ENCODE data around the gene PERCC1. TPM values are rescaled to one million over a fixed set of nuclear protein-coding genes. Genes with fewer than 3 reads are reported as not detected.
A peak's percentile ranks its signal among the peaks of the same experiment; 100 is the strongest.

The PERCC1 gene
- total and polyA plus RNA-seq, 9 of the 15 experiments (the other 6 are each of a cell fraction or from before 2014, with no cell fraction given) = not detected

DNA sequence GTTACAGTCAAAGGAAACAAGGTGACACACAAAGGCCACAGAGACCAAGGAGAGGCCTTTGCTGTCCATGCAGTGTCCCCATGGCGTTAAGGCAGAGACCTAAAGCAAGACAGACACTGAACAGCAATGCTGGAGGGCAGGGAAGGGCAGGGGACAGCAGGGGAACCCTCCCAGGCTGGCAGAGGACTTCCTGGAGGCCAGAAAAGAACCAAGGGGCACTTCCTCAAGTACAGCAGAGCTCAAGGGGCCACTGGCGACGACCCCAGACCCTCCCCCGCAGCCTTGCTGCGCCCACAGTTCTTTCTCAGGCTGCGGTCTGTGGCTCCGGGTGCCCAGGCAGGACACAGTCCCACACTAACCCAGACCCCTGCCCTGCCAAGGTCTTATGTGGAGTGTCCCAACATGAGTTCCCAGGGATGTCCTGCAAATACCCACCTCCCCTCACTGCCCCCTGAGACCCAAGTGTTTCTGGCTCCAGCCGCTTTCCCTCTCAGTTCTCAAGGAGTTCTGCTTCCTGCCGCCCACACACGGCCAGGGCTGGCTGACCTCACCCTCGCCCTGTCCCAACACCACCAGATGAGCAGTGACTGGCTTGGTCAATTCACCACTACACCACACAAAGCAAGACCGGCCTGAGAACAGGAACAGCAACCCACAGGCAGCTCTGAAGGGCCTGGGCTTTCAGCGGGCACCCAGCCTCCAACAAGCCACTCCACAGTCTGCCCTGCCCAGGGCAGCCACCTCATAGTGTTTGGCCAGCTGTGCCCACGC lies 39.8 kb downstream of the PERCC1 start (continued):
- TF ChIP-seq, protein P1, sequence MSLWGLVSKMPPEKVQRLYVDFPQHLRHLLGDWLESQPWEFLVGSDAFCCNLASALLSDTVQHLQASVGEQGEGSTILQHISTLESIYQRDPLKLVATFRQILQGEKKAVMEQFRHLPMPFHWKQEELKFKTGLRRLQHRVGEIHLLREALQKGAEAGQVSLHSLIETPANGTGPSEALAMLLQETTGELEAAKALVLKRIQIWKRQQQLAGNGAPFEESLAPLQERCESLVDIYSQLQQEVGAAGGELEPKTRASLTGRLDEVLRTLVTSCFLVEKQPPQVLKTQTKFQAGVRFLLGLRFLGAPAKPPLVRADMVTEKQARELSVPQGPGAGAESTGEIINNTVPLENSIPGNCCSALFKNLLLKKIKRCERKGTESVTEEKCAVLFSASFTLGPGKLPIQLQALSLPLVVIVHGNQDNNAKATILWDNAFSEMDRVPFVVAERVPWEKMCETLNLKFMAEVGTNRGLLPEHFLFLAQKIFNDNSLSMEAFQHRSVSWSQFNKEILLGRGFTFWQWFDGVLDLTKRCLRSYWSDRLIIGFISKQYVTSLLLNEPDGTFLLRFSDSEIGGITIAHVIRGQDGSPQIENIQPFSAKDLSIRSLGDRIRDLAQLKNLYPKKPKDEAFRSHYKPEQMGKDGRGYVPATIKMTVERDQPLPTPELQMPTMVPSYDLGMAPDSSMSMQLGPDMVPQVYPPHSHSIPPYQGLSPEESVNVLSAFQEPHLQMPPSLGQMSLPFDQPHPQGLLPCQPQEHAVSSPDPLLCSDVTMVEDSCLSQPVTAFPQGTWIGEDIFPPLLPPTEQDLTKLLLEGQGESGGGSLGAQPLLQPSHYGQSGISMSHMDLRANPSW (CRISPR knock-in tag; IDR thresholded peaks at IDR 0.05) = no peak
- TF ChIP-seq ZKSCAN8 (CRISPR knock-in tag; IDR thresholded peaks at IDR 0.05) = no peak
- TF ChIP-seq SPI1 (IDR thresholded peaks at IDR 0.05; ENCODE audit: borderline replicate concordance, low read depth, low read length) = 0 out of 2 replicates have a peak, but pooled peaks have one; percentile 25
- TF ChIP-seq EGR1 (conservative IDR thresholded peaks at IDR 0.05) = peak; percentile 98
- peak; percentile 58 for TF ChIP-seq RBFOX2 (IDR thresholded peaks at IDR 0.05; ENCODE audit: low read depth, low read length)
- TF ChIP-seq, protein P2, sequence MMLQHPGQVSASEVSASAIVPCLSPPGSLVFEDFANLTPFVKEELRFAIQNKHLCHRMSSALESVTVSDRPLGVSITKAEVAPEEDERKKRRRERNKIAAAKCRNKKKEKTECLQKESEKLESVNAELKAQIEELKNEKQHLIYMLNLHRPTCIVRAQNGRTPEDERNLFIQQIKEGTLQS (IDR thresholded peaks at IDR 0.05) = peak; percentile 57
- TF ChIP-seq, protein P2 (CRISPR knock-in tag; conservative IDR thresholded peaks at IDR 0.05) = no peak
- peak; percentile 32 for TF ChIP-seq POLR2G (IDR thresholded peaks at IDR 0.05; ENCODE audit: low read depth, low read length)
- TF ChIP-seq PML (IDR thresholded peaks at IDR 0.05; ENCODE audit: low read length) = no peak
- TF ChIP-seq TAF1 (IDR thresholded peaks at IDR 0.05; ENCODE audit: control insufficient read depth, extremely low read depth, insufficient read depth, low read length, severe bottlenecking) = peak; percentile 17
- 0 out of 2 replicates have a peak, but pooled peaks have one; percentile 21 for TF ChIP-seq DPF2 (IDR thresholded peaks at IDR 0.05)
- TF ChIP-seq CBFA2T3 (IDR thresholded peaks at IDR 0.05) = no peak
- TF ChIP-seq ZBTB7A (IDR thresholded peaks at IDR 0.05; ENCODE audit: borderline replicate concordance, control insufficient read depth, low read depth, low read length) = 0 out of 2 replicates have a peak, but pooled peaks have one; percentile 16
- no peak for TF ChIP-seq ZNF134 (CRISPR knock-in tag; conservative IDR thresholded peaks at IDR 0.05)
- TF ChIP-seq BHLHE40 (IDR thresholded peaks at IDR 0.05; ENCODE audit: low read length) = 0 out of 2 replicates have a peak, but pooled peaks have one; percentile 5

Measured in K562 (cell line).